Breast epithelium (tissue), 4 donors: ENCODE results near the gene GIGYF2. TPM values are rescaled to one million over a fixed set of nuclear protein-coding genes. Genes with fewer than 3 reads are reported as not detected.

Experiments
- DNase-seq, 2 donors: peaks; one replicate each; pipeline ENCODE4 v3.0.0-alpha.2; 2019; ENCODE audit warnings: low spot score in 2 of 2
- H3K27ac ChIP-seq, 2 donors: fragments of 200-600 bp; sonication (generic) in 1 of 2; one replicate each; pipeline ENCODE4 v1.5.1; 2016 to 2019; ENCODE audit warnings: mild to moderate bottlenecking in 1 of 2
- H3K27me3 ChIP-seq, 2 donors: fragments of 200-600 bp; sonication (generic) in 1 of 2; one replicate each; pipeline versions ENCODE4 v1.5.1 to v1.6.0; 2017 to 2019; ENCODE audit warnings: control low read depth in 1 of 2, mild to moderate bottlenecking in 1 of 2
- H3K36me3 ChIP-seq: fragments of 200-600 bp; one replicate; pipeline ENCODE4 v1.5.1; 2019
- H3K4me1 ChIP-seq, 2 donors: fragments of 200-600 bp; sonication (generic); one replicate each; pipeline ENCODE4 v1.5.1; 2016 to 2019; ENCODE audit warnings: control low read depth in 1 of 2
- H3K4me3 ChIP-seq, 3 donors: fragments of 200-600 bp; sonication (generic); 1 replicate in 2 of 3; 2 replicates in 1 of 3; pipeline ENCODE4 v1.5.1; 2016 to 2019; ENCODE audit warnings: mild to moderate bottlenecking in 3 of 3, moderate library complexity in 2 of 3
- H3K9me3 ChIP-seq, 2 donors: fragments of 200-600 bp; sonication (generic) in 1 of 2; one replicate each; pipeline ENCODE4 v1.5.1; 2016 to 2019; ENCODE audit warnings: control low read depth in 1 of 2
- POLR2A ChIP-seq: fragments of 450-650 bp; IDR thresholded peaks from one replicate; pipeline ENCODE4 v1.6.1; 2016; ENCODE audit warnings: antibody characterized with exemption, mild to moderate bottlenecking, moderate library complexity
- POLR2AphosphoS5 ChIP-seq, 3 donors: sonication (generic); formaldehyde crosslinking; IDR thresholded peaks; one replicate each; pipeline ENCODE4 v1.6.1; 2017; ENCODE audit warnings: antibody characterized with exemption in 3 of 3
- intact Hi-C: fragments of 100-400 bp; cut with DNase I; formaldehyde crosslinking; loops from one replicate; pipeline ENCODE4 v1.15.1; 2023; ENCODE audit warnings: low total_unique reads
- total RNA-seq, 3 donors: library from RNA; depleted of rRNA; stranded (reverse); fragments of >200 nt; gene quantifications; one replicate each; pipeline ENCODE4 v1.1.0, GENCODE V29; 2016
- TF ChIP-seq, protein P1 (sequence below), 3 donors: fragments of 450-650 bp; IDR thresholded peaks; one replicate each; pipeline ENCODE4 v1.5.1; 2016 to 2017; ENCODE audit warnings: antibody characterized with exemption in 3 of 3, mild to moderate bottlenecking in 3 of 3, moderate library complexity in 3 of 3

GIGYF2 gene
- total RNA-seq, 3 donors from 2014 or later, result 79.8 to 156 (median 103) TPM

DNA sequence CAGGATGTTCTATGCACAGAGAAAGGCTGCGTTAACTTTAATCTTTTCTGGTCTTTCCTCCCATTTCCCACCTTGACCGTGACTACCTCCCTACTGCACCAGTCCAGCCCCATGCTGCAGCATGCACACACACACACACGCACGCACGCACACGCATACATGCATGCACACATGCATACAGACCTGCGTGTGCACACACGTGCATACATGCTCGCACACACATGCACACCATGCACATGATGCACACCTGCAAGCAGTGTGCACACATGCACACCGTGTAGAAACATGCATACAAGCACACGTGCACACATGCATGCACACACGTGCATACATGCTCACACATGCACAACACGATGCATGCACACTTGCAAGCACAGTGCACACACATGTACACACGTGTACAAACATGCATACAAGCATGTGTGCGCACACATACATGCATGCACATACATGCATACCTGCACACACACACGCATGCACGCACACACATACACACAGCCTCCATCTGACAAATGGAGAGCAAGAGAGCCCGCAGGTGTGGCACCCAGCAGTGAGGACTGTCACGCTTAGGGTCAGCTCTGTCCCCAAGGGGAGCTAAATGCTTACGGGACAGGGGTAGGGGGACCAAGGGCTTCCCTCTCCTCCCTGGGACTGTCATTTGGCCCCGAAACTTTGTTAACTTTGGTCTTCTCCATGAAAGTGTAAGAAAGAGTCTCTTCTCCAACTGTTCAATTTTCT lies 191.1 kb downstream of the GIGYF2 start:
- no peak for DNase-seq
- intact Hi-C loops, result no loop called here
- Histone ChIP-seq H3K9me3 (no peaks in the 10 kb centered on the region), H3K4me1 (no peaks in the 10 kb centered on the region), H3K4me3 (no peak overlapping the region), H3K36me3 (no peaks in the 10 kb centered on the region), H3K27ac (no peak overlapping the region), H3K27me3 (no peaks in the 10 kb centered on the region)
- TF ChIP-seq, protein P1, sequence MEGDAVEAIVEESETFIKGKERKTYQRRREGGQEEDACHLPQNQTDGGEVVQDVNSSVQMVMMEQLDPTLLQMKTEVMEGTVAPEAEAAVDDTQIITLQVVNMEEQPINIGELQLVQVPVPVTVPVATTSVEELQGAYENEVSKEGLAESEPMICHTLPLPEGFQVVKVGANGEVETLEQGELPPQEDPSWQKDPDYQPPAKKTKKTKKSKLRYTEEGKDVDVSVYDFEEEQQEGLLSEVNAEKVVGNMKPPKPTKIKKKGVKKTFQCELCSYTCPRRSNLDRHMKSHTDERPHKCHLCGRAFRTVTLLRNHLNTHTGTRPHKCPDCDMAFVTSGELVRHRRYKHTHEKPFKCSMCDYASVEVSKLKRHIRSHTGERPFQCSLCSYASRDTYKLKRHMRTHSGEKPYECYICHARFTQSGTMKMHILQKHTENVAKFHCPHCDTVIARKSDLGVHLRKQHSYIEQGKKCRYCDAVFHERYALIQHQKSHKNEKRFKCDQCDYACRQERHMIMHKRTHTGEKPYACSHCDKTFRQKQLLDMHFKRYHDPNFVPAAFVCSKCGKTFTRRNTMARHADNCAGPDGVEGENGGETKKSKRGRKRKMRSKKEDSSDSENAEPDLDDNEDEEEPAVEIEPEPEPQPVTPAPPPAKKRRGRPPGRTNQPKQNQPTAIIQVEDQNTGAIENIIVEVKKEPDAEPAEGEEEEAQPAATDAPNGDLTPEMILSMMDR (IDR thresholded peaks at IDR 0.05), result no peak
- no peak for TF ChIP-seq POLR2AphosphoS5 (IDR thresholded peaks at IDR 0.05)
- TF ChIP-seq POLR2A, result no peak

DNA sequence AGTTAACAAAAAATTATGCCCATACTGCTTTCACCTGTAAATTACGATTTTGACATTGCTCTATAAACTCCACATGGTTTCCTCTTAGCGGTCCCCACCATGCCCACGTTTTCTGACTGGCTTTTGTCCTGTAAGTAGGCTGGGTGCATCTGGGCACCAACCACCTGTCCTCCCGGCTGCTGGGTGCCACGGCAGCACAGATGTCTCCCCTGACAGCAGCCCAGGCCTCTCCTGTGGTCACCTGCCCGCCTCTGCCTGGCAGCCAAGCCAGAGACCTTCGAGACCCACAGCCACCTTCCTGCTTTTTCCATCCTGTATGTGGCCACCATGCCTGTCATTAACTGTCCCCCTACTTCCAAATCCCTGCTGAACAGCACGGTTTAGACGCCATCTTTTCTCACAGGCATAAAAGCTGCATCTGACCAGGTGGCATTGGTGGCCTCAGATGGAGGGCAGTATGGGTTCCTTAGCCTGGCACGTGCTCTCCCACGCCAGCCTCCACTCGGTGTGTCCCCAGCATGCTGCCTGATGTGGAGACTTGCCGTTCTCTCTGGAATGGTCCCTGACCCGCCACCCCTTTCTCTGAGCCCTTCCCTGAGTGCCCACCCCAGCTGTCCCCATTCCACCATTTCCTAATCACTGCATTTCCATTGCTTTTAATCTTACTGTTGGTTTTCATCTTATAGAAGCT lies 191.9 kb downstream of the GIGYF2 start:
- Histone ChIP-seq H3K9me3 (no peaks in the 10 kb centered on the region), H3K36me3 (no peaks in the 10 kb centered on the region), H3K27ac (no peak overlapping the region), H3K4me1 (no peaks in the 10 kb centered on the region), H3K4me3 (no peak overlapping the region), H3K27me3 (no peaks in the 10 kb centered on the region)
- no peak for TF ChIP-seq POLR2A
- TF ChIP-seq, protein P1 (IDR thresholded peaks at IDR 0.05), result no peak
- no peak for TF ChIP-seq POLR2AphosphoS5 (IDR thresholded peaks at IDR 0.05)
- intact Hi-C loops, result no loop called here
- DNase-seq, result peak in 1 of 2 donors; percentile 28

DNA sequence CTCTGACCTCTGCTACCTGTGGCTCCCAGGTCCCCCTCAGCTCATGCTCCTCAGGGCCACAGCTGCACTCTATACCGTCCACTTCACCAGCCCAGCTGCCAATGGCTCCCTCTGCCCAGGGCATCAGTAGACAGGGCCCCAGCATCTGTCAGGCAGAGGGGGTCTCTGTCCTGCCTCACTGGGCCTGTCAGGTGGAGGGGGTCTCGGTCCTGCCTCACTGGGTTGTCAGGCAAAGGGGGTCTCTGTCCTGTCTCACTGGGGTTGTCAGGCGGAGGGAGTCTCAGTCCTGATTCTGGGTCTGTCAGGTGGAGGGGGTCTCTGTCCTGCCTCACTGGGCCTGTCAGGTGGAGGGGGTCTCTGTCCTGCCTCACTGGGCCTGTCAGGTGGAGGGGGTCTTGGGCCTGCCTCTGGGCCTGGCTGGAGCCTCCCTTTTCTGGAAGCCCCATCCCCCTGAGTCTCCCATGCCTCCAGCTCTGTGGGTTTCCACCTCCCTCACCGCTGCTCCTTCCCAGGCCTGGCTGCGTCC lies 192.8 kb downstream of the GIGYF2 start:
- TF ChIP-seq, protein P1 (IDR thresholded peaks at IDR 0.05), result no peak
- no peak for TF ChIP-seq POLR2AphosphoS5 (IDR thresholded peaks at IDR 0.05)
- no peak for TF ChIP-seq POLR2A
- Histone ChIP-seq H3K27me3 (no peaks in the 10 kb centered on the region), H3K9me3 (no peaks in the 10 kb centered on the region), H3K4me1 (no peaks in the 10 kb centered on the region), H3K4me3 (no peak overlapping the region), H3K27ac (no peak overlapping the region), H3K36me3 (no peaks in the 10 kb centered on the region)
- DNase-seq, result peak in 1 of 2 donors; percentile 46
- intact Hi-C loops, result no loop called here

DNA sequence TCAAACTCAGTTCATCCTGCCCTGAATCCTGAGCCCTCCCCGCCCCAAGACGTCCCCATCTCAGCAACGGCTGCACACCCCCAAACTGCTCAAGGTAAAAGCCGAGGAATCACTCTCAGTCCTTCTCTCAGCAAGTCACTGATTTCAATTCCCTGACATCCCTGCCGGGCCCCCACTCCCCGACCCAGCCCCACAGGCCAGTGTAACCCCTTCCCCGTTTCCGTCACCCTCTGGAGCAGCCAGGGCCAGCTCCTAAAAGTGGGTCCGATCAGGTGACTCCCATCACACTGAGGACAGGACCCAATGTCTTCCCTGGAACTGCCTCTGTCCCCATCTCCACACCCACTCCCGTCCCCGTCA lies 193.4 kb downstream of the GIGYF2 start:
- no peaks in the 10 kb centered on the region for H3K4me1 ChIP-seq
- TF ChIP-seq POLR2AphosphoS5 (IDR thresholded peaks at IDR 0.05) (no peak), POLR2A (no peak)
- TF ChIP-seq, protein P1 (IDR thresholded peaks at IDR 0.05), result no peak
- H3K9me3 ChIP-seq, result no peaks in the 10 kb centered on the region
- peak overlapping the region in 1 of 2 donors; percentile 69 for H3K27ac ChIP-seq
- intact Hi-C loops, result no loop called here
- peak in 1 of 2 donors; percentile 48 for DNase-seq
- no peaks in the 10 kb centered on the region for H3K27me3 ChIP-seq
- H3K4me3 ChIP-seq, result peak overlapping the region in 1 of 3 donors; percentile 46
- H3K36me3 ChIP-seq, result no peaks in the 10 kb centered on the region
